ENCODE results near the gene MCUB.

GRCh38 chr4:109592367-109592766, 32.3 kb downstream of the MCUB start:
- TF ChIP-seq CTCF (IDR thresholded peaks at IDR 0.05 in 2 of 3, conservative IDR thresholded peaks at IDR 0.05 in 1 of 3; ENCODE audit: insufficient read depth in 2 of 3, low read depth in 1 of 3, low read length in 3 of 3) (no peak), CBFB (CRISPR knock-in tag; IDR thresholded peaks at IDR 0.05) (no peak), RBM39 (optimal IDR thresholded peaks at IDR 0.05; ENCODE audit: low read depth, low read length) (no peak), TSHZ1 (CRISPR knock-in tag; IDR thresholded peaks at IDR 0.05) (no peak), MCM2 (IDR thresholded peaks at IDR 0.05; ENCODE audit: low read depth) (no peak), MTA2 (IDR thresholded peaks at IDR 0.05; ENCODE audit: low read depth) (no peak), BHLHE40 (IDR thresholded peaks at IDR 0.05; ENCODE audit: low read length) (no peak), TCF7L2 (IDR thresholded peaks at IDR 0.05; ENCODE audit: low read depth, low read length) (no peak)
- TF ChIP-seq, protein P1, sequence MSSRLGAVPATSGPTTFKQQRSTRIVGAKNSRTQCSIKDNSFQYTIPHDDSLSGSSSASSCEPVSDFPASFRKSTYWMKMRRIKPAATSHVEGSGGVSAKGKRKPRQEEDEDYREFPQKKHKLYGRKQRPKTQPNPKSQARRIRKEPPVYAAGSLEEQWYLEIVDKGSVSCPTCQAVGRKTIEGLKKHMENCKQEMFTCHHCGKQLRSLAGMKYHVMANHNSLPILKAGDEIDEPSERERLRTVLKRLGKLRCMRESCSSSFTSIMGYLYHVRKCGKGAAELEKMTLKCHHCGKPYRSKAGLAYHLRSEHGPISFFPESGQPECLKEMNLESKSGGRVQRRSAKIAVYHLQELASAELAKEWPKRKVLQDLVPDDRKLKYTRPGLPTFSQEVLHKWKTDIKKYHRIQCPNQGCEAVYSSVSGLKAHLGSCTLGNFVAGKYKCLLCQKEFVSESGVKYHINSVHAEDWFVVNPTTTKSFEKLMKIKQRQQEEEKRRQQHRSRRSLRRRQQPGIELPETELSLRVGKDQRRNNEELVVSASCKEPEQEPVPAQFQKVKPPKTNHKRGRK (tag; IDR thresholded peaks at IDR 0.05) = no peak
